Right lobe of liver (tissue), 4 donors: Measurements from ENCODE around the gene CHRND.

Experiments
- POLR2A ChIP-seq: fragments of 450-650 bp; IDR thresholded peaks from one replicate; pipeline ENCODE4 v1.6.1; 2017; ENCODE audit warnings: antibody characterized with exemption, mild to moderate bottlenecking
- TF ChIP-seq, protein P1 (sequence below), 4 donors: fragments of 200-600 bp in 3 of 4; fragments of 450-650 bp in 1 of 4; IDR thresholded peaks; one replicate each; pipeline versions ENCODE4 v1.5.1 to v1.8.0; 2016 to 2022; ENCODE audit warnings: antibody characterized with exemption in 4 of 4, mild to moderate bottlenecking in 2 of 4
- donor health status: DM: no; HTN: no; CAD: no.
- donor health status: DM: no; HTN: no; CAD: no.
- donor health status: DM: no; HTN: yes; CAD: no.

DNA sequence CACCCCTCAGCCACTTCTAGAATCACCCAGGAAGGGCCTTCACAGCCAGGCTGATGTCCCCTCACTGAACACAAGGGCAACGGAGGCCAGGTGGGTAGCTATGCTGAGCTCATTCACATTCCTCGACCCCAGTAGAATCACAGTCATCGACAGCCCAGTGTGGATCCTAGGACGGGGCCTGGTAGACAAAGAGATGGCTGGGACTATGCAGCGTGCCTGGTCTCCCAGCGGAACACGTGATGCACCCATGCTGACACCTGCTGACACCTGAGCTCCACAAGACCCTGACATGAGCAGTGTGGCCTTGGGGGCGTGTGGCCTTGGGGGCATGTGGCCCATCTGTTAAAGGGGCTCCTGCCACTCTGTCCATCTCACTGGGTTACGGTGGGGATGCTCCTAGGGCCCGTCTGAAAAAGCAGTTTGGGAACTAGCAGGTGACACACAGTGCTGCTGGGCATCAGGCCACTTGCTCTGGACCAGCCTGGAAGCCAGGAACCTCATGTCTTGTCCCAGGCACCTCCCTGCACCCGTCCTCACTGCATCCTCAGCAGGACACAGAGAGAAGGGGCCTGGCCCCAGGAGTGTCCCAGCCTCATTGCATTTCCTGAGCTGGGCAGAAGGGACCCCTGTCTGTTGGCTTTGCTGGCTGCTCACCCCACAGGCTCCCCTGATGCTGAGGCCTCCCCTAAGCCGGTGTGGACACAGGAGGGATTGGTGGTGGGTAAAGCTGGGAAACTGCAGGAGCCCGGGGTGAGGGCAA, 48.0 kb upstream of the CHRND start:
- TF ChIP-seq, protein P1, sequence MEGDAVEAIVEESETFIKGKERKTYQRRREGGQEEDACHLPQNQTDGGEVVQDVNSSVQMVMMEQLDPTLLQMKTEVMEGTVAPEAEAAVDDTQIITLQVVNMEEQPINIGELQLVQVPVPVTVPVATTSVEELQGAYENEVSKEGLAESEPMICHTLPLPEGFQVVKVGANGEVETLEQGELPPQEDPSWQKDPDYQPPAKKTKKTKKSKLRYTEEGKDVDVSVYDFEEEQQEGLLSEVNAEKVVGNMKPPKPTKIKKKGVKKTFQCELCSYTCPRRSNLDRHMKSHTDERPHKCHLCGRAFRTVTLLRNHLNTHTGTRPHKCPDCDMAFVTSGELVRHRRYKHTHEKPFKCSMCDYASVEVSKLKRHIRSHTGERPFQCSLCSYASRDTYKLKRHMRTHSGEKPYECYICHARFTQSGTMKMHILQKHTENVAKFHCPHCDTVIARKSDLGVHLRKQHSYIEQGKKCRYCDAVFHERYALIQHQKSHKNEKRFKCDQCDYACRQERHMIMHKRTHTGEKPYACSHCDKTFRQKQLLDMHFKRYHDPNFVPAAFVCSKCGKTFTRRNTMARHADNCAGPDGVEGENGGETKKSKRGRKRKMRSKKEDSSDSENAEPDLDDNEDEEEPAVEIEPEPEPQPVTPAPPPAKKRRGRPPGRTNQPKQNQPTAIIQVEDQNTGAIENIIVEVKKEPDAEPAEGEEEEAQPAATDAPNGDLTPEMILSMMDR (IDR thresholded peaks at IDR 0.05): no peak
- TF ChIP-seq POLR2A: no peak
